ENCODE measurements around the gene TMEM132D. TPM values are rescaled to one million over a fixed set of nuclear protein-coding genes. Genes with fewer than 3 reads are reported as not detected.

The TMEM132D gene
- total RNA-seq, 1 donor from 2014 or later: 0.06 TPM

GRCh38 chr12:129363041-129363440 lies 540.8 kb downstream of the TMEM132D start:
- no peak overlapping the region for H3K4me3 ChIP-seq (ENCODE audit: low read depth, low read length)
- no peak for DNase-seq (ENCODE audit: low read depth)
- no peak for TF ChIP-seq CTCF (conservative IDR thresholded peaks at IDR 0.05; ENCODE audit: low read depth, low read length)

- DNase-seq (ENCODE audit: low read depth): no peak
- TF ChIP-seq CTCF (conservative IDR thresholded peaks at IDR 0.05; ENCODE audit: low read depth, low read length): no peak
- no peak overlapping the region for H3K4me3 ChIP-seq (ENCODE audit: low read depth, low read length)
These were observed 546.6 kb downstream of the TMEM132D start for GRCh38 chr12:129357233-129357632.

GRCh38 chr12:129351481-129351880 lies 552.3 kb downstream of the TMEM132D start:
- no peak for TF ChIP-seq CTCF (conservative IDR thresholded peaks at IDR 0.05; ENCODE audit: low read depth, low read length)
- DNase-seq (ENCODE audit: low read depth): no peak

GRCh38 chr12:129339336-129339735 lies 564.5 kb downstream of the TMEM132D start:
- TF ChIP-seq CTCF (conservative IDR thresholded peaks at IDR 0.05; ENCODE audit: low read depth, low read length): no peak
- no peak overlapping the region for H3K4me3 ChIP-seq (ENCODE audit: low read depth, low read length)
- DNase-seq (ENCODE audit: low read depth): no peak

More at GRCh38 chr12:129351481-129351880, 552.3 kb downstream of the TMEM132D start:
- no peak overlapping the region for H3K4me3 ChIP-seq (ENCODE audit: low read depth, low read length)

GRCh38 chr12:129337413-129337812 lies 566.4 kb downstream of the TMEM132D start:
- DNase-seq (ENCODE audit: low read depth): no peak
- no peak for TF ChIP-seq CTCF (conservative IDR thresholded peaks at IDR 0.05; ENCODE audit: low read depth, low read length)
- no peak overlapping the region for H3K4me3 ChIP-seq (ENCODE audit: low read depth, low read length)

- DNase-seq (ENCODE audit: low read depth): no peak
- no peak for TF ChIP-seq CTCF (conservative IDR thresholded peaks at IDR 0.05; ENCODE audit: low read depth, low read length)
- H3K4me3 ChIP-seq (ENCODE audit: low read depth, low read length): no peak overlapping the region
These were observed 568.1 kb downstream of the TMEM132D start for GRCh38 chr12:129335773-129336172.

- no peak for DNase-seq (ENCODE audit: low read depth)
- H3K4me3 ChIP-seq (ENCODE audit: low read depth, low read length): no peak overlapping the region
- no peak for TF ChIP-seq CTCF (conservative IDR thresholded peaks at IDR 0.05; ENCODE audit: low read depth, low read length)
These were observed 571.5 kb downstream of the TMEM132D start for GRCh38 chr12:129332286-129332685.
